Muscle of back (tissue), 11 donors: ENCODE measurements around the gene ARHGEF19. TPM values are rescaled to one million over a fixed set of nuclear protein-coding genes. Genes with fewer than 3 reads are reported as not detected.
"Not testable (repeated sequence)": the region's sequence is repeated elsewhere in the genome, so short reads cannot be mapped to it uniquely, and the experiment has no call there.

Experiments
- DNase-seq, 3 donors: peaks; one replicate each; pipeline versions ENCODE4 v3.0.0 to v3.0.0-alpha.2; 2013
- polyA plus RNA-seq, 10 donors: library from polyadenylated mRNA; unstranded; fragments of 120-200 nt; gene quantifications; one replicate each; pipeline ENCODE4 v1.2.1, GENCODE V29; 2013; ENCODE audit not compliant: insufficient read length in 10 of 10

Gene ARHGEF19
- polyA plus RNA-seq, 10 donors, result 1.7 to 12.4 (median 2.8) TPM

GRCh38 chr1:16222716-16223115 is 10.3 kb upstream of the ARHGEF19 start:
- not testable (repeated sequence) for DNase-seq

- DNase-seq, result no peak
These were observed 9.0 kb upstream of the ARHGEF19 start for GRCh38 chr1:16221499-16221898.

- no peak for DNase-seq
These were observed 7.6 kb upstream of the ARHGEF19 start for GRCh38 chr1:16219968-16220500.

GRCh38 chr1:16218674-16219071 is 6.2 kb upstream of the ARHGEF19 start:
- DNase-seq, result no peak

- no peak for DNase-seq
These were observed 5.7 kb upstream of the ARHGEF19 start for GRCh38 chr1:16218014-16218673.

GRCh38 chr1:16217061-16217785 is 4.8 kb upstream of the ARHGEF19 start:
- DNase-seq, result peak; percentile 95 to 97 (median 95)

GRCh38 chr1:16215882-16216753 is 3.7 kb upstream of the ARHGEF19 start:
- DNase-seq, result peak; percentile 71 to 91 (median 83)

- DNase-seq, result not testable (repeated sequence)
These were observed 2.8 kb upstream of the ARHGEF19 start for GRCh38 chr1:16215240-16215639.

- not testable (repeated sequence) for DNase-seq
These were observed 1.1 kb upstream of the ARHGEF19 start for GRCh38 chr1:16213544-16213943.

GRCh38 chr1:16213013-16213412 is 561 bp upstream of the ARHGEF19 start:
- DNase-seq, result no peak

- DNase-seq, result no peak
These were observed 628 bp downstream of the ARHGEF19 start for GRCh38 chr1:16211824-16212223.

GRCh38 chr1:16210581-16210980 is 1.9 kb downstream of the ARHGEF19 start:
- DNase-seq, result no peak

- no peak for DNase-seq
These were observed 2.5 kb downstream of the ARHGEF19 start for GRCh38 chr1:16209847-16210407.

- no peak for DNase-seq
These were observed 3.2 kb downstream of the ARHGEF19 start for GRCh38 chr1:16209132-16209846.

GRCh38 chr1:16208270-16208987 is 4.0 kb downstream of the ARHGEF19 start:
- no peak for DNase-seq

GRCh38 chr1:16207318-16208269 is 4.9 kb downstream of the ARHGEF19 start:
- no peak for DNase-seq

GRCh38 chr1:16206547-16207317 is 5.7 kb downstream of the ARHGEF19 start:
- peak; percentile 97 to 99 (median 98) for DNase-seq

GRCh38 chr1:16205891-16206546 is 6.4 kb downstream of the ARHGEF19 start:
- DNase-seq, result no peak
